Erythroblast (primary cell): ENCODE measurements around the gene SNRNP70.
"Not testable (repeated sequence)": the region's sequence is repeated elsewhere in the genome, so short reads cannot be mapped to it uniquely, and the experiment has no call there.

Experiments
- DNase-seq, 2 experiments: peaks; one replicate each; lab custom pipeline; 2025; lab: John Stamatoyannopoulos, UW
- GATA1 ChIP-seq: IDR thresholded peaks from 2 replicates; pipeline ENCODE4 v1.6.1; 2011; ENCODE audit warnings: low read depth, mild to moderate bottlenecking, control low read depth, low read length, moderate library complexity
- POLR2A ChIP-seq: IDR thresholded peaks from 2 replicates; pipeline ENCODE4 v1.6.1; 2011; ENCODE audit warnings: mild to moderate bottlenecking, low read length

SNRNP70 gene

DNA sequence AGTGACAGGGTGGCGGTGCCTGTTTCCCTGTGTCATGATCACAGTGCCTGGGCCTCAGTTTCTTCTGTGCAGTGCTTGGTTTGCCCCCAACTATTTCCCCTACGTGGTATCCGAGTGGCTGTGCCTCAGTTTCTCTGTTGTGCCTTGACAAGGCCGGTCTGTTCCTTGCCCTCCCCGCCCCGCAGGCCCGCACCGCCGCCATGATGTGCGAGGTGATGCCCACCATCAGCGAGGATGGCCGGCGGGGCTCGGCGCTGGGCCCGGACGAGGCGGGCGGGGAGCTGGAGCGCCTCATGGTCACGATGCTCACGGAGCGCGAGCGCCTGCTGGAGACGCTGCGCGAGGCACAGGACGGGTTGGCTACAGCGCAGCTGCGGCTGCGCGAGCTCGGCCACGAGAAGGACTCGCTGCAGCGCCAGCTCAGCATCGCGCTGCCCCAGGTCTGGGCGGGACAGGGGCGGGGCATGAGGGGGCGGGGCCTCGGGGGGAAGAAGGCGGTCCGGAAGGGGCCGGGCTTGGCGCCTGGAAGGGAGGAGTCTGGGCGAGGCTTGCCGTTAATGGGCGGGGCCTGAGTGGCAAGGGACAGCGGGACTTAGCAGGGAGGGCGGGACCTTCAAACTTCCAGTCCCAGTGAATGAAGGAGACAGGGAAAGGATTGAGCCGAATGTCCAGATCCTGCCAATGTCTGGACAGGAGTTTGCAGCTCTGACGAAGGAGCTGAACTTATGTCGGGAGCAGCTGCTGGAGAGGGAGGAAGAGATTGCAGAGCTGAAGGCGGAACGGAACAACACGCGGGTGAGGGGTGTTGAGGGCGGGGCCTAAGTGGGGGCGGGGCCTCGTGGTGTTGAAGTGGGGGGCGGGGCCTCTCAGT, 42.7 kb downstream of the SNRNP70 start:
- TF ChIP-seq GATA1 (no peak), POLR2A (no peak)
- DNase-seq, result peak; percentile 97 to 99

DNA sequence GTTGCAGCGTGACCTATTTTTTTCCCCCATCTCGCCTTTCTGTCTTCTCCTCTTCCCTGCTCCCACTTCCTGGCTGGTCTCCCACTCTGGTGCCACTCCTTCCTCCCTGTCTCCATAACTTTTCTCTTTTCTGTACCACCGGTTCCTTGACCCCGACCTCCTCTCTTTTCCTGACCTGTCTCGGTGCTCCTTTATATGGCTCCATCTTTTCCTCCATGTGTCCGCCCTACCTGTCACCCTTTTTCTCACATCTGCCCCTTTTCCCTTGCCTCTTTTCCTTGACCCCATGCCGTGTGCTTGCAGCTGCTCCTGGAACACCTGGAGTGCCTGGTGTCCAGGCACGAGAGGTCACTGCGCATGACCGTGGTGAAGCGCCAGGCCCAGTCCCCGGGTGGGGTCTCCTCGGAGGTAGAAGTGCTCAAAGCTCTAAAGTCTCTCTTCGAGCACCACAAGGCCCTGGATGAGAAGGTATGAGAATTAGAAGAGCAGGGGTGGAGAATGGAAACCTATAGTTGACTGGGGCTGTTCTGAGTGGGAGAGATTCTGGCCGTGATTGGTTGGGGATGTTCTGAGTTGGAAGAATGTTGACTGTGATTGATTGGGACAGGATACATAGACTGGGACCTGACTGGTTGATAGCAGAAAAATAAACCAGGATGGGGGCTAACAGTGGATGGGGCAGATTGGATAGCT, 43.4 kb downstream of the SNRNP70 start:
- no peak for DNase-seq
- no peak for TF ChIP-seq GATA1
- TF ChIP-seq POLR2A, result no peak

DNA sequence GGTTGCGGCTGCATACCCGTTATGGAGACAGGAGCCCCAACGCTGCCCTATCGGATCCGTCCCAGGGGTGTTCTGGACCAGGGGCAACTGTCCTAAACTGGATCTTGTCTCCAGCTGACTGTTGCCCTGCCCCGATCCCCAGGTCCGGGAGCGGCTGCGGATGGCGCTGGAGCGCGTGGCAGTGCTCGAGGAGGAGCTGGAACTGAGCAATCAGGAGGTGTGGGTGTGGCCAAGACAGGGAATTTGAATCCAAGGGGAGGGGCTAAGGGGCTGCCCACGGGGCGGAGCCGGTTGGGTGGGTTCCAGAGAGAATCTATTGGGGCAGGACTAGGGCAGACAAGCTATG, 44.0 kb downstream of the SNRNP70 start:
- TF ChIP-seq POLR2A, result no peak
- no peak for TF ChIP-seq GATA1
- DNase-seq, result no peak

DNA sequence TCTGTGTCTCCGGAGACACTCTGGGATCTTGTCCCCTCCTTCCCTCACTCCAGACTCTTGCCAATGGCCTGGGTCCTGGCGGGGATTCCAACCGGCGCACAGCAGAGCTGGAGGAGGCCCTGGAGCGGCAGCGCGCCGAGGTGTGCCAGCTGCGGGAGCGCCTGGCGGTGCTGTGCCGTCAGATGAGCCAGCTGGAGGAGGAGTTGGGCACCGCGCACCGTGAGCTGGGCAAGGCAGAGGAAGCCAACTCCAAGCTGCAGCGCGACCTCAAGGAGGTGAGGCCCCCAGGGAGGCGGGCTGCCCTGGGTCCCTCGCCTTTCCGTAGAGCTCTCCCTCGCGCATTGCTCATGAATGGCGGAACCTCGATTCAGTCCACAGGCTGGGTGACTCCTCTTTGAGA, 45.1 kb downstream of the SNRNP70 start:
- DNase-seq, result no peak
- TF ChIP-seq GATA1 (no peak), POLR2A (no peak)

DNA sequence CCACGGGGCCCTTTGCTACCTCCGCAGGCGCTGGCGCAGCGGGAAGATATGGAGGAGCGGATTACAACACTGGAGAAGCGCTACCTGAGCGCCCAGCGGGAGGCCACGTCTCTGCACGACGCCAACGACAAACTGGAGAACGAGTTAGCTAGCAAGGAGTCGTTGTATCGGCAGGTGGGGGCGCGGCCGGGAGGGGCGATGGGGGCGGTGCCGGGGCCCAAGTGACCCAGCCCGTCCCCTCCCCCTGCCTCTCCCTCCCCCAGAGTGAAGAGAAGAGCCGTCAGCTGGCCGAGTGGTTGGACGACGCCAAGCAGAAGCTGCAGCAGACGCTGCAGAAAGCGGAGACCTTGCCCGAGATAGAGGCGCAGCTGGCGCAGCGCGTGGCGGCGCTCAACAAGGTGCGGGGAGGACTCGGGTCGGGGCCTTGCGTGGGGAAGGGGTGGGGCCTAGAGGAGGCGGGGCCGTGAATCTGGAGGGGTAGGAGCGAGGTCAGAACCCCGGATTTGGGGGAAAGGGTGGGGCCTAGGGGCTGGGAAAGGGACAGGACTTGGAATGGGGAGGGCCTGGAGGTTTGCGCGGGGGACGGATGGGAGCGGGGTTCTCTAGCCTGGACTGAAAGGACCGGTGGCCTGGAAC, 47.8 kb downstream of the SNRNP70 start:
- TF ChIP-seq POLR2A (no peak), GATA1 (no peak)
- peak in 1 of 2 experiments; percentile 67 for DNase-seq

DNA sequence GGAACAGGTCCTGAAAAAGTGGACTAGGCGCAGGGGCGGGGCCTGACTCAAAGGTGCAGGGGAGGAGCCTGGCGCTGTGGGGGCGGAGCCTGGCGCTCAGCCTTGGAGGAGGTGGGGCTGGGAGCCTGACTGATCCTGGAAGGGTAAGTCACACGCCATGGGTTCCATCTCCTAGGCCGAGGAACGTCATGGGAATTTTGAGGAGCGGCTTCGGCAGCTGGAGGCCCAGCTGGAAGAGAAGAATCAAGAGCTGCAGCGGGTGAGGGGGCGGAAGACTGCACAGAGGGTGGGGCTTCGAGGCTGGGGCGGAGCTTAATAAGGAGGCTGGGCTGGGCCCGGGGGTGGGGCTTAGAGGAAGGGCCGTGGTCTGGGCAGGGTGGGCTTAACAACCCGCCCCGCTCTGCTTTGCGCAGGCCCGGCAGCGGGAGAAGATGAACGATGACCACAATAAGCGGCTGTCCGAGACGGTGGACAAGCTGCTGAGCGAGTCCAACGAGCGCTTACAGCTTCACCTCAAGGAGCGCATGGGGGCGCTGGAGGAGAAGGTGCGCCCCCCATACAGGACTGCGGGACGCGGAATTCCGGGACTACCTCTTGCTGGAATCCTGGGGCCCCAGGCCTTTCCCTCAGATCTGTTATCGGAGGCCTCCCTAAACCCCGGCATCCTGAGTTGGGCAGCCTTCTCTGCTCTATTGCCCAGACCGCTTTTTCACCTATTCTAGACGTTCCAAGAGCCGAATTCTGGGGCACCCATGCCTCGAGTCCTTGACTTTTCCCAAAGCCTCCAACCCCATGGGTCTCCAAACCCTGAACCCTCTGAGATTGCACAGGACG, 48.6 kb downstream of the SNRNP70 start:
- no peak for TF ChIP-seq POLR2A
- TF ChIP-seq GATA1, result no peak
- peak in 1 of 2 experiments; percentile 85 for DNase-seq

DNA sequence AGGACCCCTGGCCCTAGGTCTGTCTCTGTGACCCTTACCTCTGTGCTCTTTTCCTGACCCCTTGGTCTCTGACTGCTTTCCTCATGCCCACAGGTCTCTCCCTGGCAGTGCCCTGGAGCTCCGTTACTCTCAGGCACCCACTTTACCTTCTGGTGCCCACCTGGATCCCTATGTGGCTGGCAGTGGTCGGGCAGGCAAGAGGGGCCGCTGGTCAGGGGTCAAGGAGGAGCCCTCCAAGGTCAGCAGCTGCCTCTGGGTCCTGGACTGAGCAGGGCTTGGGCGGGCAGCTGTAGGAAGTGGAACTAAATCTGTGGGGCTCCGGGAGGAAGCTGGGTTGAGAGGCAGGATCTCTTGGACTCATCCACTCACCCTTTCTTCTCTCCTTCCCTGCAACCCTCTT, 50.4 kb downstream of the SNRNP70 start:
- no peak for DNase-seq
- TF ChIP-seq GATA1, result no peak
- TF ChIP-seq POLR2A, result no peak

DNA sequence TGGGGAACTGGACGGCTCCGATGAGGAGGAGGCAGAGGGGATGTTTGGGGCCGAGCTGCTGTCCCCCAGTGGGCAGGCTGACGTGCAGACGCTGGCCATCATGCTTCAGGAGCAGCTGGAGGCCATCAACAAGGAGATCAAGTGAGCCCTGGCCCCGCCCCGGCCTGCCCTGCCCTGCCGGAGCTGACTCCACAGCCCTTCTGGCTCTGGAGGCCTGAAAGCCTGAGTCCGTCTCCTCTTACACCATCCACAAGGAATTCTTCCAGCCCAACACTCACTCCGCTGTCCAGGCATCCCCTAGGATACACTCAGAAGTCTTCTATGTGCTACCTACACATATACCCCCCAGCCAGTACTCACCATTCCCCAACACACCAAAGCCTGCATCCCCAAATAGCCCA, 51.5 kb downstream of the SNRNP70 start:
- no peak for DNase-seq
- TF ChIP-seq GATA1 (no peak), POLR2A (no peak)

DNA sequence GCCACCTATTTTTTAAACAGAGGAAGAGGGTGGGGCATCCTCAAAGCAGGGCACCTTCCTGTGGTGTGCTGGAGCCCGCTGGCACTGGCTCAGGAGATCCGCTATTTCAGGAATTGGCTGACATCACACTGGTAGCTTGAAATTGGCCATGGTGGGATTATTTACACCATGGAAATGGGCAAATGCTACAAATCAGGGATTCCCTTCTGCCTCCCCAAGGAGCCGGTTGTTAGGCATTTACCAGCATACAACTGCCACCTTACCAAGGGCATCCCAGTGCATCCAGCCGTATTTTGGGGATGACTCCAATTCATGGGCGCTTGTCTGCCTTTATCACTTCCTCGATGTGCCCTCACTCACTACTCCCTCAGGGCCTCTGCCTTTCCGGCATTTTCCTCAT, 55.7 kb downstream of the SNRNP70 start:
- no peak for DNase-seq

DNA sequence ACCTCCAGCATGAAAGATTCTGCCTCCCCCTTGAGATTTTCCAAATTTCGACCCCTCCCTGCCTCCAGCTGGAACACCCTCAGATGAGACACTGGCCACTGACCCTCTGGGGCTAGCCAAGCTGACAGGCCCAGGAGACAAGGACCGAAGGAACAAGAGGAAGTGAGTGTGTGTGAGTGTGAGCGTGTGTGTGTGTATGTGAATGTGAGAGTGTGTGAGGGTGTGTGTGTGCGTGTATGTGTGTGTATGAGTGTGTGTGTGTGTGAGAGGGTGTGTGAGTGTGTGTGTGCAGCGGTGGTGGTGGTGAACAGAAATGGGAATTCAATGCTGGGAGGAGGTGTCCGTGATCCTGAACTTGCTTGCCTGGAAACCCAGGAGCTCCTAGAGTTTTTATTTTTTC, 56.1 kb downstream of the SNRNP70 start:
- TF ChIP-seq GATA1 (no peak), POLR2A (no peak)
- DNase-seq, result no peak

More for the DNA sequence above, 55.7 kb downstream of the SNRNP70 start:
- TF ChIP-seq GATA1 (no peak), POLR2A (no peak)

DNA sequence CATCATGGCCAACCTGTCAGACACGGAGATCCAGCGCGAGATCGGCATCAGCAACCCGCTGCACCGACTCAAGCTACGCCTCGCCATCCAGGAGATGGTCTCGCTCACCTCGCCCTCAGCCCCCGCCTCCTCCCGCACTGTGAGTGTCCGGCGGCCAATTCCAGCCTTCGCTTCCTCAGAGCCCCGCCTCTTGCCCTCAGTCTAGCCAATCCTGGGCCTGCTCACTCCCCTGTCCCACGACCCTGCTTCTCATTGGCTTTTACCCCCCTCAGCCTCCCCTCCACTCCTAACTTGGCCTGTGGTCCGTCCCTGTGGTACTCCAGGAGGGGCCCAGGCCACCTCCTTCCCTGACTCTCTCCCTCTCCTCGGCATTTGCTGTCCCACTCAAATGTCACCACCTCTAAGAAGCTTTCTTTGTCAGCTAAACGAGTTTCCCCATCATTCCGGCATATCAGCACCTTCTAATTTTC, 57.6 kb downstream of the SNRNP70 start:
- TF ChIP-seq GATA1 (no peak), POLR2A (peak; percentile 27)
- DNase-seq, result peak; percentile 83 to 85

DNA sequence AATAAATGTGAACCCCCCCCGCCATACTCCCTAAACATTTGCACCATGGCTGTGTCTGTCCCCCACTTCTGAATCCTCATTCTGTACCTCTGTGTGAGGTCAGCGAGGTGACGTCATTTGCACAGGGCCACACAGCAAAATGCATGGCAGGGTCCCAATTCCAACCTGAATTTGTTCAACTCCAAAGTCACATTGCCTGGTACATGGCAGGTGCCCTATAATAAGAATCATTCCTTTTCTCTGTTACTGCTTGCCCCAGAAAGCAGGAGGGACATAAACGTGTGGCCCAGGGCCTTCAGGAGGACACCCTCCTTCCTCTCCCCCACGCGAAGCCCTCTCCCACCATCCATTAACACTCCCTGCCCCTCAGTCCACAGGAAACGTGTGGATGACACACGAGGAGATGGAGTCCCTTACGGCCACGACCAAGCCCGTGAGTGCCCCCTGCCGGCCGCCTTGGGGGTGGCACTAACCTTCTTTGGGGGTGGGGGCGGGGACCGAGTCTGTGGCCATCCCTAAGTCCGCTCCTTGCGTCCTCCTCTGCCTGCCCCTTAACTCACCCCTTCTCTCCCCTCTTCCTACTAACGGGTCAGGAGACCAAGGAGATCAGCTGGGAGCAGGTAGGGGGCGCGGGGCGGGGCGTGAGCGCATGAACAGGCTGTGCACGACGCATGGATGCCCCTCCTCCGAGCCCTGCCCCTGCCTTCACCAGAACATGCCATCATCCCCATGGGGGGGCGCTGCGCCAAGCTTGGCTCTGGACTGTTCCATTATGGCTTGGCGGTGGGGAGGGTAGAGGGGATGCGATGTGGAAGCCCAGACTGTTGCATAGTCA, 60.5 kb downstream of the SNRNP70 start:
- TF ChIP-seq POLR2A (no peak), GATA1 (no peak)
- DNase-seq, result peak; percentile 85 to 88

DNA sequence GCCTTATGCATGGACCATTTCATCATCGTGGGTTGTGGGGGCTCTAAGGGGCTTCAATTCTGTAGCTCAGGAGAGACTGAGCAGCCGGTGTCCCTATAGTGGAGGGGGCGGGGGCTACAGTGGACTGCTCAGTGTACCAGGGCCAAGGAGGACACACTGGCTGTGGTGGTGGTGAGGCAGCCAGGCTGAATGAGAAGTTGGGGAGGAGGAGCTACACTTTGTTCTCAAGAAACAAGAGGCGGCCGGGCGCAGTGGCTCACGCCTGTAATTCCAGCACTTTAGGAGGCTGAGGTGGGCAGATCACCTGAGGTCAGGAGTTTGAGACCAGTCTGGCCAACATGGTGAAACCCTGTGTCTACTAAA, 61.1 kb downstream of the SNRNP70 start:
- DNase-seq, result not testable (repeated sequence)

DNA sequence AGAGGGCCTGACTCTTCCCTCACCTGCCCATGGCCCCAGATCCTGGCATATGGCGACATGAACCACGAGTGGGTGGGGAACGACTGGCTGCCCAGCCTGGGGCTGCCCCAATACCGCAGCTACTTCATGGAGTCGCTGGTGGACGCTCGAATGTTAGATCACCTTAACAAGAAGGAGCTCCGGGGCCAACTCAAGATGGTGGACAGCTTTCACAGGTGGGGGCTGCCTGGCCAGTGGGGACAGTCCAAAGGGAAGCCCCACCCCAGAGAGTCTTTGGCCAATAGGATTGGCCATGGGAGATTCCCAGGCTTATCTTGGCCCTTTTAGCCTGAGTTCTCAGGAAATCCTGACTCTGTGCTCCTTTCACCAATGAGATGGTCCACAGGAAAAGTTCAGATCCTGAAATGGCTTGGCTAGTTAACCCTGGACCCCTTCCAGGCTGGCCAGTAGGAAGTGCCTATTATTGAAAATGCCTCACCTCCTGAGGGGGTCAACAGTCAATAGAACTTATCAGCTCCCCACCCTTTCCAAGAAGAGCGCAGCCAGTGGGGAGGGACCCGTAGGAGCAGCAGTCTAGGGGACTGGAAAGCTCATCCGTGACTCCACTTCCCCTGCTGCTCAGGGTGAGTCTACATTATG, 62.9 kb downstream of the SNRNP70 start:
- no peak for DNase-seq
- TF ChIP-seq POLR2A, result no peak
- TF ChIP-seq GATA1, result no peak
